D721Med (cell line): ENCODE measurements around the gene FOXP1.

Source experiments
- DNase-seq: peaks from one replicate; pipeline ENCODE4 v3.0.0; 2011; ENCODE audit warnings: low spot score; ENCODE audit not compliant: insufficient read length
- FAIRE-seq: peaks from 2 replicates; lab custom pipeline; 2011; peaks lifted over from hg19 to GRCh38; lab: Jason Lieb, UNC
- TF ChIP-seq, protein P1 (sequence below): IDR thresholded peaks from 2 replicates; pipeline ENCODE4 v1.5.1; 2012; ENCODE audit warnings: mild to moderate bottlenecking, control low read depth; ENCODE audit not compliant: insufficient read depth; ENCODE audit errors: missing control alignments

Gene FOXP1

GRCh38 chr3:71240034-71240433 lies 343.5 kb downstream of the FOXP1 start:
- TF ChIP-seq, protein P1, sequence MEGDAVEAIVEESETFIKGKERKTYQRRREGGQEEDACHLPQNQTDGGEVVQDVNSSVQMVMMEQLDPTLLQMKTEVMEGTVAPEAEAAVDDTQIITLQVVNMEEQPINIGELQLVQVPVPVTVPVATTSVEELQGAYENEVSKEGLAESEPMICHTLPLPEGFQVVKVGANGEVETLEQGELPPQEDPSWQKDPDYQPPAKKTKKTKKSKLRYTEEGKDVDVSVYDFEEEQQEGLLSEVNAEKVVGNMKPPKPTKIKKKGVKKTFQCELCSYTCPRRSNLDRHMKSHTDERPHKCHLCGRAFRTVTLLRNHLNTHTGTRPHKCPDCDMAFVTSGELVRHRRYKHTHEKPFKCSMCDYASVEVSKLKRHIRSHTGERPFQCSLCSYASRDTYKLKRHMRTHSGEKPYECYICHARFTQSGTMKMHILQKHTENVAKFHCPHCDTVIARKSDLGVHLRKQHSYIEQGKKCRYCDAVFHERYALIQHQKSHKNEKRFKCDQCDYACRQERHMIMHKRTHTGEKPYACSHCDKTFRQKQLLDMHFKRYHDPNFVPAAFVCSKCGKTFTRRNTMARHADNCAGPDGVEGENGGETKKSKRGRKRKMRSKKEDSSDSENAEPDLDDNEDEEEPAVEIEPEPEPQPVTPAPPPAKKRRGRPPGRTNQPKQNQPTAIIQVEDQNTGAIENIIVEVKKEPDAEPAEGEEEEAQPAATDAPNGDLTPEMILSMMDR = no peak
- DNase-seq (no peak), FAIRE-seq (no peak)

- DNase-seq (no peak), FAIRE-seq (no peak)
- TF ChIP-seq, protein P1 = no peak
Observed at GRCh38 chr3:71238355-71238757, 345.2 kb downstream of the FOXP1 start.

- TF ChIP-seq, protein P1 = no peak
- FAIRE-seq = no peak
- DNase-seq = no peak
Observed at GRCh38 chr3:71237672-71238071, 345.9 kb downstream of the FOXP1 start.

GRCh38 chr3:71235846-71236245 lies 347.7 kb downstream of the FOXP1 start:
- FAIRE-seq (no peak), DNase-seq (no peak)
- TF ChIP-seq, protein P1 = no peak

GRCh38 chr3:71232895-71233294 lies 350.6 kb downstream of the FOXP1 start:
- DNase-seq (no peak), FAIRE-seq (no peak)
- TF ChIP-seq, protein P1 = no peak

DNA sequence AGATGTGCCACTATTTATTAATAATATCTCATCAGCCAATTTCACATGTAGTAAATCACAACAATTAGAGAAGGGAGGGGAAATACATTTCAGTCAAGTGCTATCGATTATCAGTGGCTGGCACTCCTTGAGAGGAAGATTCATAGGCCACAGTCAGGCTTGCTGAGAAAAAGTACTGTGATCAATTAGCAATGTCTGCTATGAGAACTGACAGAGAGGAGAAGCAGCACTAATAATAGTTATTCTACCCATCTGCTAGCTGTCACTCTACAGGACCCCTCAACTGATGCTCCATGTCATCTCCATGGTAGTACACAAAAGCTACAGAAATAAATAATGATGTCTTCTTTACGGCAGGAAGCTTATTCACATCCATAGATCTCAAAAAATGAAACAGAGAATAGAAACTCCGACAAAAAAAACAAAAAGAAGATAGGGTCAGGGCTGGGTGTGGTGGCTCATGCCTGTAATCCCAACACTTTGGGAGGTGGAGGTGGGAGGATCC lies 351.3 kb downstream of the FOXP1 start:
- FAIRE-seq = no peak
- TF ChIP-seq, protein P1 = no peak
- no peak for DNase-seq

GRCh38 chr3:71231680-71232079 lies 351.8 kb downstream of the FOXP1 start:
- TF ChIP-seq, protein P1 = no peak
- no peak for DNase-seq
- no peak for FAIRE-seq
